Epithelial cell of esophagus (primary cell): ENCODE measurements around the gene HOXD9.

ENCODE experiments used
- DNase-seq: peaks from one replicate; pipeline ENCODE4 v3.0.0; 2010; ENCODE audit warnings: low read depth
- H3K4me3 ChIP-seq: 2 replicates; pipeline ENCODE4 v1.5.1; 2011; ENCODE audit warnings: mild to moderate bottlenecking, low read length, control low read depth
- CTCF ChIP-seq: IDR thresholded peaks from 2 replicates; pipeline ENCODE4 v1.5.1; 2011; ENCODE audit warnings: low read depth, mild to moderate bottlenecking, low read length, control low read depth, inconsistent platforms; ENCODE audit not compliant: insufficient read depth; ENCODE audit errors: missing control alignments

Gene HOXD9

GRCh38 chr2:176092270-176093144 is 30.0 kb upstream of the HOXD9 start, which contains the start of gene HOXD13:
Gene HOXD13 (plus strand): TSS chr2:176092721. CDS start chr2:176092891, 170 bp downstream.
- no peak for TF ChIP-seq CTCF
- no peak for DNase-seq
- no peak within 1 kb of the TSS for H3K4me3 ChIP-seq

- no peak overlapping the region for H3K4me3 ChIP-seq
- no peak for TF ChIP-seq CTCF
- DNase-seq: no peak
These were observed 29.2 kb upstream of the HOXD9 start for GRCh38 chr2:176093145-176093897.

GRCh38 chr2:176093898-176094249 is 28.6 kb upstream of the HOXD9 start:
- TF ChIP-seq CTCF: no peak
- H3K4me3 ChIP-seq: no peak overlapping the region
- no peak for DNase-seq

GRCh38 chr2:176094349-176094748 is 28.2 kb upstream of the HOXD9 start:
- no peak for TF ChIP-seq CTCF
- H3K4me3 ChIP-seq: no peak overlapping the region
- no peak for DNase-seq

GRCh38 chr2:176095421-176095820 is 27.1 kb upstream of the HOXD9 start:
- DNase-seq: no peak
- no peak for TF ChIP-seq CTCF
- no peak overlapping the region for H3K4me3 ChIP-seq

GRCh38 chr2:176096243-176096985 is 26.1 kb upstream of the HOXD9 start:
- DNase-seq: no peak
- H3K4me3 ChIP-seq: no peak overlapping the region
- no peak for TF ChIP-seq CTCF
